SH-SY5Y (cell line): ENCODE measurements around the gene ZNF507.

Experiments used
- GATA2 ChIP-seq: IDR thresholded peaks from 2 replicates; pipeline ENCODE4 v1.6.1; 2011; ENCODE audit warnings: mild to moderate bottlenecking, low read depth, low read length
- GATA3 ChIP-seq: IDR thresholded peaks from 2 replicates; pipeline ENCODE4 v1.6.1; 2011; ENCODE audit warnings: low read depth, mild to moderate bottlenecking, low read length, moderate library complexity

The ZNF507 gene

DNA sequence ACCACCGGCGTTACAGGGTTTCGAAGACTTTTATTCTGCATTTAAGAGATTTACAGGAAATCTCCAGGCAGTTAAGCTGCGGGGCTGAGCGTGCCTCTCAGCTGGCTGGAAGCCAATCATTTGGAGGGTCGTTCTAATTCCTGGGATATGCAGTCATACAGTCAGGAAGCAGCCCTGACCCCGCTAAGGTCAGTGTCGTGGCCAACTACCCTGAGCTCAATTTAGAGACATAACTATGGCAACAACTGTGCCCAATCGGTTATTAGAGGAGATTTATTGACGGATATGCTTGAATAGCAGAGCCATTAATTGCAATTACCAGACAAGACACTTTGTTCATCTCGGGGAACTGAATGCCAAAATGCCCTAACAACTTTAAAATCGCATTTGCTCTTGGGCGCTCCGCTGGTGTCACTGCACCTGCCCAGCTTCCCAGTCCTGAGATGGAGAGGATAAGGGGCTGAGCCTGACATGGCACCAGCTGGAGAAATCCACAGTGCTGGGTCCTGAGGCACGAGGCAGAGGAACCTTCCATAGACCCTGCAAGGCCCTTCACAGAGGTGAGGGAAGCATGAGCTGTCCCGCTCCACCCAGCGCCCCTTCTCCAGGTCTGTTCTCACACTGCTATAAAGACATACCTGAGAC, 15.1 kb upstream of the ZNF507 start:
- TF ChIP-seq GATA3 (no peak), GATA2 (no peak)

GRCh38 chr19:32333227-32333626, 12.2 kb upstream of the ZNF507 start:
- TF ChIP-seq GATA3, result no peak
- TF ChIP-seq GATA2, result no peak

GRCh38 chr19:32336259-32337083, 8.9 kb upstream of the ZNF507 start:
- TF ChIP-seq GATA3, result no peak

DNA sequence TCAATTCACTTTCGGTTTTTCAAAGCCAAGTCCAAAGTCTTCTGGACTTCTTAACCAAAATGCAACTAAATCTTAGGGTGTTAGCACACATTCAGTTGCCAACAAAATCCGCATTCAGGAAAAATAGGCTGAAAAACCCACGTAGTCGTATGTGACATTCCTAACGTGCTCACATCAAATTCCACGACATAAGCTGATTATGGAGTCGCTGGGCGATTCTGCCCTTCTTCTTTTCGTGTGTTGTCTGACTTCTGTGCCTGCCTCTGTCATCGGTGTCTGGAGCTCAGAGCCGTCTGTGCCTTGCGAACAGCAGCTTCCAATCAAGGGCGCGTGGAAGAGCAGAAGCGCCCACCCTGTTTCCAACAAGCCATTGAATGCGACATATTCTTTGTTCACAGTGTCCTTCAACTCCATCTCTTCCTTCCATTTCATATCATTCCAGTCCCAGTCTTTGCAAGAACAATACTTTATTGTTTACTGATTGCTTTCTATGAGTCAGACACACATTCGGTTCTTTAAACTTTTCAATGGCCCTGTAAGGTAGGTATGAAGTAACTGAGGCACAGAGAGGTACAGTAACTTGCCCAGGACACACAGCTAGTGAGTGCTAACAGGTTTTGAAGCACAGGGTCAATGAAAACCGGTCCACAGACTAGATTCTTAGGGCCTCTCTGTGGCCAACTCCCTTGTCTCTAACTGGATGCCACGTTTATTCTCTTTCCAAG, 8.2 kb upstream of the ZNF507 start:
- TF ChIP-seq GATA3 (no peak), GATA2 (no peak)

- TF ChIP-seq GATA3, result no peak
These were observed 6.0 kb upstream of the ZNF507 start for GRCh38 chr19:32339423-32339822.

DNA sequence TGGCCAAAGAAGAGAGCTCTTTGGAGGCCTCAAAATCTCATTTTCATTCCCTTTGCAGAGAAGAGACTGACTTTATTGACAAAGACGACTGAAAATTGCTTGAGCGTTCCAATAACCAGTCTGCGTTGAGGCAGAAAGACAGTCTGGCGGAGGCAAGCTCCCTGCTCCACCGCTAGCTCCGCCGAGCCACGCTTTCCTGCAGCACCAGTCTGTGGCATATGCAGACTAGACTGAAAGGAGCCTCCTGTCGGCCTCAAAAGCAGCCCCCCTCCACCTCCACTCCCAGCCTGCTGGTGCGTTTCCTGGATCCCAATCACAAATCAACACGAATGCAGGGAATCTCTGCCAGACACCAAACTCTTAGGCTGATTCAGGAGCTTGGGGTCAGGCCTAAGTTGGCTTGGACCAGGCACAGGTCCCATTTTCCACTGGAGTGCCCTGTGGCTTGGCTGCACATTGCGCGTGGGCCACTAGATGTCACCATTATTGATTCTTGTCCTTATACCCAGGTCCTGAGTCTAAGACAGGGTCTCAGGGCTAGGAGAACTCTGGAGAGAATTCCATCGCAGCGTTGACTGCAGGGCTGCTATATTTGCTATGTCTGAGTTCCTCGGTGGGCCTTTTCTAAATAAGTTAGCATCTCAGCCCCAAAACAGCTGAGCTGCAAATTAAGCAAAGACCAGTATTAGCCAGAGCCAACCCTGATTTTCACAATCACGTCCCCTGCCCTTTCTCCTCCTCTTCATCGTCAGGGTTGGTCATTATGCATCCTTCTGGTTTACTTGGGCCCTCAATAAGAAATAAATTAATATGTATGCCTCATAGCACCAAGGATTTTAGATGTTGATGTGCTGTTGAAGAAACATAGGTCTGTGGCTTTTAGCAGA, 5.2 kb upstream of the ZNF507 start:
- TF ChIP-seq GATA2 (no peak), GATA3 (no peak)

DNA sequence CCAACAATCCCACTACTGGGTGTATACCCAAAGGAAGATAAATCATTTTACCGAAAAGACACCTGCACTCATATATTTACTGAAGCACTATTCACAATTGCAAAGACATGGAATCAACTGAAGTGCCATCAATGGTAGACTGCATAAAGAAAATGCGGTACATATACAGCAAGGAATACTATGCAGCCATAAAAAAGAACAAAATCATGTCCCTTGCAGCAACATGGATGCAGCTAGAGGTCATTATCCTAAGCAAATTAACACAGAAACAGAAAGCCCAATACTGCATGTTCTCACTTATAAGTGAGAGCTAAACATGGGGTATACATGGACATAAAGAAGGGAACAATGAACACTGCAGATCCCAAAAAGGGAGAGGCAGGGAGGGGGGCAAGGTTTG, 2.7 kb upstream of the ZNF507 start:
- TF ChIP-seq GATA3 (no peak), GATA2 (no peak)

DNA sequence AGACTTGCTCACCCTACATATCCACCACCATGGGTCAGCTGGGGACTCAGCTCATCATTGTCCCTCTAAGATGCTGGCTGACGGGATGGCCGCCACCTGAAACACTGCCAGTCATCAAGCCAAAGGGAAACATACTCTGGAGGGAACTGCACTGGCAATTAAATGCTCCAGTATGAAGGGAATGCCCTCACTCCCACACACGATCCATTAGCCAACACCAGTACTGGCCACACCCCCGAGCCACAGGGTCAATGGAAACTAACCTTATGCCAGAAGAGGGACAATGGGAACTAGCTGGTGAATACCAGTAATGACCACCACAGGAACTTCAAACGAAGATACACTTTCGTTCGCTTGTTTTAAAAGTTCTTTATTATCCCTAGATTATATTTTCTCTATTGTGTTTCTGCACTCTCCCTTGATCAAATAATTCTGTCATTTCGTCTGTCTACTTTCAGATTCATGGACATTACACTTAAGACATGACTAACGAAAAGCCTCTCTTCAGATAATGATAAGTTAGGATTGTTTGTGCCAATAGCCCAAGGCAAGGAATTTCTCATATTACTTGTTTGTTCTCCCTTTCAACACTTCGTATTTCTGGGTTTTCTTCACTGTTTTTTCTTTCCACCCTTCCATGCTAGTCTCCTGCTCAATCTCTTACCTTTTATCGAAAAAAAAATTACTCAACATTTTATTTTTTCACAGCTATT, 1.7 kb upstream of the ZNF507 start:
- TF ChIP-seq GATA2 (no peak), GATA3 (no peak)

DNA sequence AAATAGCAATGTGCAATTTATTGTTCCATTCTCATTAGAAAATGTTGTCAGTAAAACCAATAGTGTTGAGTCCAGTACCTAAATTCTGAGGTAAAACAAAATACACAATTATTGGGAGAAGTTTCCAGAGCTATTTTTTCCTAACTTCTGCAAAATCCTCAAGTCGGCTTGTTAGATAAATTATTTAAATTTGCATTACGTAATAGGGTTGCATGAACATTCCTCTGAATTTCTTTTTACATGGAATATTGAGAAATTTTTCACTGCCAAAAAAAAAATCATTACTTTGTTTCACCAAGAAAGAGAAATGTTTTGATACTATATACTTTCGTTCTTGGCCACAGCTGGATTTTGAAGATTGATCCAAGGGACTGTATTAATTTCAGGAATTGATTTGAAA, 1.5 kb downstream of the ZNF507 start:
- no peak for TF ChIP-seq GATA3

- no peak for TF ChIP-seq GATA3
These were observed 2.2 kb downstream of the ZNF507 start for GRCh38 chr19:32347573-32347972.

DNA sequence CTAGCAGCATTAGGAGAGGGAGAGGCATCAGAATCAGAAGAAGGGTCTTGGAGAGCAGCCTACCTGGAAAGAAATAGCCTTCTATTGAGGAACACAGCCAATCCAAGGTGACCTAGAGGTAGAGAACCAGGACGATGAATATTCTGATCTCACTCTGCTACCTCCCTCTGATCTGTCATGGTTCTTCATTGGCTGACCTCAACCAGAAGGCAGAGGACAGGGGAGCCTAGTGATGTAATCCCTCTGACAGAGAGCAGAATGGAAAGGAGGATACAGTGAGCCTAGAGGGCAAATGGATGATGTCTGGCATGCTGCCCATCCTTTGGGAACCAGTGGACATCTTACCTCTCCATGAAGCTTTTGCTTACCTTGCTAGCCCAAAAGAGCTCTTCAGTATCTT, 3.6 kb downstream of the ZNF507 start:
- no peak for TF ChIP-seq GATA3
- no peak for TF ChIP-seq GATA2

- TF ChIP-seq GATA3 (no peak), GATA2 (no peak)
These were observed 4.5 kb downstream of the ZNF507 start for GRCh38 chr19:32349724-32350470.

DNA sequence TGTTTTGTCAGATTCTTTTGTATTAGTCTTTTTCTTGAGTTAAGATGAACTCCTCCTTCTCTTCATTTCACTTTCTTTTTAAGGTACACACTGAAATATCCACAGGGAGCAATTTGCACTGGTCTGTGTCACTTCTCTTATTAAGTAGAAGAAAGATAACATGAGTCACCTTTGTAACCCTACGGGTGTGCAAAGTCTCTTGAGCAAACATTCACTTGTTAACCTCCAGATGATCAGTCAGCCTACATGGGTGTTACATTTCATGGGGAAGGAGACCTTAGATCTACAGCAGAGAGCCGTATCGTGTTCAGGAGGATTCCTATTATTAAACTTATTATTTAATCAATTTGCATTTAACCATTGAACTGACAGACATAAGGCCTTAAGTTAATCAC, 5.1 kb downstream of the ZNF507 start:
- TF ChIP-seq GATA3 (no peak), GATA2 (no peak)

GRCh38 chr19:32350987-32351348, 5.6 kb downstream of the ZNF507 start:
- TF ChIP-seq GATA3, result no peak
- TF ChIP-seq GATA2, result no peak
